ENCODE data around the gene CHST8.

Gene CHST8

DNA sequence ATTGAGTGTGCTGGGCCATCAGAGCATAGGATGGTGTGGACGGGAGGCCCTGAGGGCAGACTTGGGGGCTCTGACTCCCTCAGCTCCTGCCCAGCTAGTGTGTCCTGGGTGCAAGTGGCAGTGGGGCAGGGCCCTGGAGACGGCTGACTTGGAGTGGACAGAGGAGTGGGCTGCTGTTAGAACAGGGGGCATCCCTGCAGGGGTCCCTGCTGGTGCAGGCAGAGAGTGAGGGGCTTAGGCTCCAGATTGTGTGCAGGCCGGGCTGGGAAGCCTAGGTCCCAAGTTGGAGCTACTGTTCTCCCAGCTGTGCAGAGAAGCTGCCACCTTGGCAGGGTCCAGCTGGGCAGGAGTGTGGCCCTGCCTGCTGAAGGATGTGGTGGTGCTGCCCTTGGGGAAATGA lies 183.6 kb downstream of the CHST8 start:
- TF ChIP-seq TCF12 (IDR thresholded peaks at IDR 0.05; ENCODE audit: low read depth) = no peak
- TF ChIP-seq CREB1 (IDR thresholded peaks at IDR 0.05; ENCODE audit: low read depth) = no peak
- TF ChIP-seq ZBTB7A (IDR thresholded peaks at IDR 0.05; ENCODE audit: low read depth) = no peak
- TF ChIP-seq TAF1 (IDR thresholded peaks at IDR 0.05; ENCODE audit: low read depth) = no peak
- no peak for TF ChIP-seq EP300 (IDR thresholded peaks at IDR 0.05; ENCODE audit: borderline replicate concordance)
- TF ChIP-seq YY1 (IDR thresholded peaks at IDR 0.05; ENCODE audit: low read depth) = no peak
- TF ChIP-seq, protein P1, sequence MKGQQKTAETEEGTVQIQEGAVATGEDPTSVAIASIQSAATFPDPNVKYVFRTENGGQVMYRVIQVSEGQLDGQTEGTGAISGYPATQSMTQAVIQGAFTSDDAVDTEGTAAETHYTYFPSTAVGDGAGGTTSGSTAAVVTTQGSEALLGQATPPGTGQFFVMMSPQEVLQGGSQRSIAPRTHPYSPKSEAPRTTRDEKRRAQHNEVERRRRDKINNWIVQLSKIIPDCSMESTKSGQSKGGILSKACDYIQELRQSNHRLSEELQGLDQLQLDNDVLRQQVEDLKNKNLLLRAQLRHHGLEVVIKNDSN (IDR thresholded peaks at IDR 0.05) = no peak
- TF ChIP-seq TEAD4 (IDR thresholded peaks at IDR 0.05) = no peak
- TF ChIP-seq RAD21 (IDR thresholded peaks at IDR 0.05; ENCODE audit: low read depth) = no peak
- TF ChIP-seq NFIC (IDR thresholded peaks at IDR 0.05) = no peak
- TF ChIP-seq EGR1 (IDR thresholded peaks at IDR 0.05) = no peak
- no peak for TF ChIP-seq FOXM1 (IDR thresholded peaks at IDR 0.05; ENCODE audit: borderline replicate concordance, low read depth)
- TF ChIP-seq, protein P2, sequence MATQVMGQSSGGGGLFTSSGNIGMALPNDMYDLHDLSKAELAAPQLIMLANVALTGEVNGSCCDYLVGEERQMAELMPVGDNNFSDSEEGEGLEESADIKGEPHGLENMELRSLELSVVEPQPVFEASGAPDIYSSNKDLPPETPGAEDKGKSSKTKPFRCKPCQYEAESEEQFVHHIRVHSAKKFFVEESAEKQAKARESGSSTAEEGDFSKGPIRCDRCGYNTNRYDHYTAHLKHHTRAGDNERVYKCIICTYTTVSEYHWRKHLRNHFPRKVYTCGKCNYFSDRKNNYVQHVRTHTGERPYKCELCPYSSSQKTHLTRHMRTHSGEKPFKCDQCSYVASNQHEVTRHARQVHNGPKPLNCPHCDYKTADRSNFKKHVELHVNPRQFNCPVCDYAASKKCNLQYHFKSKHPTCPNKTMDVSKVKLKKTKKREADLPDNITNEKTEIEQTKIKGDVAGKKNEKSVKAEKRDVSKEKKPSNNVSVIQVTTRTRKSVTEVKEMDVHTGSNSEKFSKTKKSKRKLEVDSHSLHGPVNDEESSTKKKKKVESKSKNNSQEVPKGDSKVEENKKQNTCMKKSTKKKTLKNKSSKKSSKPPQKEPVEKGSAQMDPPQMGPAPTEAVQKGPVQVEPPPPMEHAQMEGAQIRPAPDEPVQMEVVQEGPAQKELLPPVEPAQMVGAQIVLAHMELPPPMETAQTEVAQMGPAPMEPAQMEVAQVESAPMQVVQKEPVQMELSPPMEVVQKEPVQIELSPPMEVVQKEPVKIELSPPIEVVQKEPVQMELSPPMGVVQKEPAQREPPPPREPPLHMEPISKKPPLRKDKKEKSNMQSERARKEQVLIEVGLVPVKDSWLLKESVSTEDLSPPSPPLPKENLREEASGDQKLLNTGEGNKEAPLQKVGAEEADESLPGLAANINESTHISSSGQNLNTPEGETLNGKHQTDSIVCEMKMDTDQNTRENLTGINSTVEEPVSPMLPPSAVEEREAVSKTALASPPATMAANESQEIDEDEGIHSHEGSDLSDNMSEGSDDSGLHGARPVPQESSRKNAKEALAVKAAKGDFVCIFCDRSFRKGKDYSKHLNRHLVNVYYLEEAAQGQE (IDR thresholded peaks at IDR 0.05; ENCODE audit: low read depth) = no peak

DNA sequence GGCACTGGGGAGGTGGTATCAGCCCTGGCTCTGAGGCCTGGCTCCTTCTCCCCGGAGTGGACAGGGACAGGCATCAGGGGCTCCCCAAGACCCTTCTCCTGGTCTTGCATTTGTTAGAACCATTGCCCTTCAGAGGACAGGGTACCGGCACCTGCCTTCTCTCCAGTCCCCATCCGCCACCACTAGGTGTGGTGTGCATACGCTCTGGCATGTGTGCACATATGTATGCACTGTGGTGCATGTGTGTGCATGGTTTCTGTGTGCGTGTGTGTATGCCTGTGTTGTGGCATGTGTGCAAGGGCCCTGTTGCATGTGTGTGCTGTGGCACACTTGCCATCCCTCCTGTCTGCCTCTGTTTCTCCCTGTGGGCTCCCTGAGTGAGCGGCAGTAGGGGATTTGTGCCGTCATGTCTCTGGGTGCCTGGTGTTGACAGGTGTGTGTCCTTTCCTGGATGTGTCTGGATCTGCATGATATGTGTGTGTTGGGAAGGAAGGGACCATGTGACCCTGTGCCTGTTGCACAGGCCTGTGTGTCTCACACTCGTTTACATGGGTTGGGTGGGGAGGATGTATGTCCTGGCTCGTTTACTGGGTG lies 184.2 kb downstream of the CHST8 start:
- TF ChIP-seq CEBPB (IDR thresholded peaks at IDR 0.05) = no peak
- no peak for TF ChIP-seq EP300 (IDR thresholded peaks at IDR 0.05; ENCODE audit: borderline replicate concordance)
- no peak for TF ChIP-seq EGR1 (IDR thresholded peaks at IDR 0.05)
- TF ChIP-seq TAF1 (IDR thresholded peaks at IDR 0.05; ENCODE audit: low read depth) = no peak
- TF ChIP-seq ZBTB7A (IDR thresholded peaks at IDR 0.05; ENCODE audit: low read depth) = no peak
- TF ChIP-seq, protein P2 (IDR thresholded peaks at IDR 0.05; ENCODE audit: low read depth) = no peak
- TF ChIP-seq, protein P1 (IDR thresholded peaks at IDR 0.05) = no peak
- TF ChIP-seq NFIC (IDR thresholded peaks at IDR 0.05) = no peak
- no peak for TF ChIP-seq FOXM1 (IDR thresholded peaks at IDR 0.05; ENCODE audit: borderline replicate concordance, low read depth)
- TF ChIP-seq TCF12 (IDR thresholded peaks at IDR 0.05; ENCODE audit: low read depth) = no peak
- TF ChIP-seq YY1 (IDR thresholded peaks at IDR 0.05; ENCODE audit: low read depth) = no peak
- no peak for TF ChIP-seq TEAD4 (IDR thresholded peaks at IDR 0.05)
- TF ChIP-seq, protein P3, sequence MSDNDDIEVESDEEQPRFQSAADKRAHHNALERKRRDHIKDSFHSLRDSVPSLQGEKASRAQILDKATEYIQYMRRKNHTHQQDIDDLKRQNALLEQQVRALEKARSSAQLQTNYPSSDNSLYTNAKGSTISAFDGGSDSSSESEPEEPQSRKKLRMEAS (IDR thresholded peaks at IDR 0.05) = no peak
- no peak for TF ChIP-seq RAD21 (IDR thresholded peaks at IDR 0.05; ENCODE audit: low read depth)
- no peak for TF ChIP-seq CREB1 (IDR thresholded peaks at IDR 0.05; ENCODE audit: low read depth)

DNA sequence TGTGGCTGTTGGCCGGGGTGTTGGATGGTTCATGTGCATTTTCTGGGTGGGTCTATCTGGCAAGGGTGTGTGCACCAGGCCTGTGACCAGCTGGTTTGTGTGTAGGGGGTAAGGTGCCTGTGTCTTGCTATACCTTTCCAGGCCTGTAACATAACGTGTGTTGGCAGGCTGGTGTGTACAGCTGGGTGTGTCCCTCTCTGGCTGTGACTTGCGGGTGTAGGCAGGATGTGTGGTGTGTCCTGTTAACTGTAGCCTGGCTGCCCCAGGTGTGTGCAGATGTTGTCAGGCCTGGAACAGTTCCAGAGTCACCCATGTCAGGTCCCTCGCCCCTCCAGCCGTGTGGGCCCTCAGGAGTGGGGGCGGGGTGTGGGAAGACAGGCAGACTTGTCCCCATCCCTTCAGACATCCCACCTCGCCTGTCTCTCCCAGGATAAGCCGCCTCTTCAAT lies 184.7 kb downstream of the CHST8 start:
- TF ChIP-seq EGR1 (IDR thresholded peaks at IDR 0.05) (no peak), ZBTB7A (IDR thresholded peaks at IDR 0.05; ENCODE audit: low read depth) (no peak), FOXM1 (IDR thresholded peaks at IDR 0.05; ENCODE audit: borderline replicate concordance, low read depth) (no peak)
- TF ChIP-seq, protein P2 (IDR thresholded peaks at IDR 0.05; ENCODE audit: low read depth) = no peak

DNA sequence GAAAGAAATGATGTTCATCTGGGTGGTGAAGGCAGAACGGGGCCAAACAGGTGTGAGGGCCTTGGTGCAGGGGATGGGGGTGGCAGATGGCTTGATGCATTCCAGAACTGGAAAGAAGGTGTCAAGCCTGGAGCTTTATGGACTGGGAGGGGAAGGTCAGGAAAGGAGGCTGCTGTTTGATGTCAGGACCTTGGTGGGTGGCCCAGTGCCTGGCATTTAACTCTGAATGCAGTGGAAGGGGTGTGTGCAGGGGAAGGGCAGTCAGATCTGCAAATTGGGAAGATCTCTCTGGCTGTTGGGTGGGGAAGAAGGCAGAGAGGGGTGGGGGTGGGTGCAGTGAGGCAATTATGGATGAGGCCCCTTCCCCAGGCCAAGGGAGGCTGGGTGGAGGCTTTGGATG lies 186.6 kb downstream of the CHST8 start:
- no peak for TF ChIP-seq EGR1 (IDR thresholded peaks at IDR 0.05)
- no peak for TF ChIP-seq TEAD4 (IDR thresholded peaks at IDR 0.05)
- TF ChIP-seq FOXM1 (IDR thresholded peaks at IDR 0.05; ENCODE audit: borderline replicate concordance, low read depth) = no peak
- TF ChIP-seq RAD21 (IDR thresholded peaks at IDR 0.05; ENCODE audit: low read depth) = no peak
- TF ChIP-seq CEBPB (IDR thresholded peaks at IDR 0.05) = no peak
- no peak for TF ChIP-seq TAF1 (IDR thresholded peaks at IDR 0.05; ENCODE audit: low read depth)
- TF ChIP-seq, protein P1 (IDR thresholded peaks at IDR 0.05) = no peak
- TF ChIP-seq, protein P2 (IDR thresholded peaks at IDR 0.05; ENCODE audit: low read depth) = no peak
- no peak for TF ChIP-seq EP300 (IDR thresholded peaks at IDR 0.05; ENCODE audit: borderline replicate concordance)
- TF ChIP-seq, protein P3 (IDR thresholded peaks at IDR 0.05) = no peak
- no peak for TF ChIP-seq TCF12 (IDR thresholded peaks at IDR 0.05; ENCODE audit: low read depth)
- TF ChIP-seq ZBTB7A (IDR thresholded peaks at IDR 0.05; ENCODE audit: low read depth) = no peak
- TF ChIP-seq CREB1 (IDR thresholded peaks at IDR 0.05; ENCODE audit: low read depth) = no peak
- TF ChIP-seq YY1 (IDR thresholded peaks at IDR 0.05; ENCODE audit: low read depth) = no peak
- TF ChIP-seq NFIC (IDR thresholded peaks at IDR 0.05) = no peak
